ES-I3 (cell line): ENCODE results near the gene SCYL2.
"Not testable (repeated sequence)": the region's sequence is repeated elsewhere in the genome, so short reads cannot be mapped to it uniquely, and the experiment has no call there.

Experiments used
- H3K36me3 ChIP-seq: 2 replicates; pipeline ENCODE4 v1.6.1; 2013; ENCODE audit warnings: mild to moderate bottlenecking, low read length, control low read depth, moderate library complexity; ENCODE audit not compliant: insufficient read depth
- H3K4me1 ChIP-seq: 2 replicates; pipeline ENCODE4 v1.6.1; 2013; ENCODE audit warnings: mild to moderate bottlenecking, control low read depth, low read length; ENCODE audit not compliant: insufficient read depth
- H3K9ac ChIP-seq: 2 replicates; pipeline ENCODE4 v1.6.1; 2013; ENCODE audit warnings: low read depth, mild to moderate bottlenecking, low read length, moderate library complexity
- H3K9me3 ChIP-seq: 2 replicates; pipeline ENCODE4 v1.6.1; 2013; ENCODE audit warnings: mild to moderate bottlenecking, low read length, moderate library complexity; ENCODE audit not compliant: control insufficient read depth, insufficient read depth

SCYL2 gene

GRCh38 chr12:100326208-100326607, 59.2 kb downstream of the SCYL2 start:
- H3K4me1 ChIP-seq, result no peaks in the 10 kb centered on the region; the same call in 1 of the 2 replicates
- no peak overlapping the region for H3K9ac ChIP-seq
- peaks cover 11% of the 10 kb centered on the region; the same call in 1 of the 2 replicates for H3K36me3 ChIP-seq
- no peaks in the 10 kb centered on the region for H3K9me3 ChIP-seq

- Histone ChIP-seq H3K4me1 (no peaks in the 10 kb centered on the region; the same call in 1 of the 2 replicates), H3K9me3 (no peaks in the 10 kb centered on the region), H3K36me3 (peaks cover 11% of the 10 kb centered on the region; the same call in 1 of the 2 replicates), H3K9ac (no peak overlapping the region)
Measured at GRCh38 chr12:100329800-100330199, 62.8 kb downstream of the SCYL2 start.

GRCh38 chr12:100331871-100332270, 64.9 kb downstream of the SCYL2 start:
- Histone ChIP-seq H3K36me3 (peaks cover 17% of the 10 kb centered on the region; the same call in 1 of the 2 replicates), H3K9me3 (no peaks in the 10 kb centered on the region), H3K9ac (no peak overlapping the region), H3K4me1 (no peaks in the 10 kb centered on the region)

GRCh38 chr12:100332852-100333251, 65.9 kb downstream of the SCYL2 start:
- Histone ChIP-seq H3K9ac (no peak overlapping the region), H3K36me3 (peaks cover 15% of the 10 kb centered on the region; the same call in 1 of the 2 replicates), H3K9me3 (no peaks in the 10 kb centered on the region), H3K4me1 (no peaks in the 10 kb centered on the region)

GRCh38 chr12:100337299-100337698, 70.3 kb downstream of the SCYL2 start:
- Histone ChIP-seq H3K36me3 (peaks cover 6% of the 10 kb centered on the region; the same call in 1 of the 2 replicates), H3K9me3 (no peaks in the 10 kb centered on the region), H3K9ac (no peak overlapping the region), H3K4me1 (no peaks in the 10 kb centered on the region; the same call in 1 of the 2 replicates)

GRCh38 chr12:100337727-100338126, 70.8 kb downstream of the SCYL2 start:
- no peak overlapping the region for H3K9ac ChIP-seq
- H3K36me3 ChIP-seq, result peaks cover 6% of the 10 kb centered on the region; the same call in 1 of the 2 replicates
- no peaks in the 10 kb centered on the region; the same call in 1 of the 2 replicates for H3K4me1 ChIP-seq
- H3K9me3 ChIP-seq, result no peaks in the 10 kb centered on the region

GRCh38 chr12:100339071-100339470, 72.1 kb downstream of the SCYL2 start:
- Histone ChIP-seq H3K4me1 (no peaks in the 10 kb centered on the region; the same call in 1 of the 2 replicates), H3K9ac (no peak overlapping the region), H3K36me3 (peaks cover 6% of the 10 kb centered on the region; the same call in 1 of the 2 replicates), H3K9me3 (no peaks in the 10 kb centered on the region)

GRCh38 chr12:100342897-100343296, 75.9 kb downstream of the SCYL2 start:
- not testable (repeated sequence) for H3K36me3 ChIP-seq, H3K9ac ChIP-seq, H3K9me3 ChIP-seq, H3K4me1 ChIP-seq

- H3K9ac ChIP-seq, H3K9me3 ChIP-seq, H3K36me3 ChIP-seq, H3K4me1 ChIP-seq: not testable (repeated sequence)
Measured at GRCh38 chr12:100344351-100344750, 77.4 kb downstream of the SCYL2 start.

GRCh38 chr12:100345020-100345767, 78.2 kb downstream of the SCYL2 start:
- Histone ChIP-seq H3K9ac (no peak overlapping the region), H3K9me3 (no peaks in the 10 kb centered on the region), H3K4me1 (no peaks in the 10 kb centered on the region; the same call in 1 of the 2 replicates), H3K36me3 (no peaks in the 10 kb centered on the region)

GRCh38 chr12:100346660-100347059, 79.7 kb downstream of the SCYL2 start:
- H3K4me1 ChIP-seq, result no peaks in the 10 kb centered on the region
- no peak overlapping the region for H3K9ac ChIP-seq
- no peaks in the 10 kb centered on the region for H3K9me3 ChIP-seq
- H3K36me3 ChIP-seq, result no peaks in the 10 kb centered on the region

GRCh38 chr12:100348657-100349454, 81.9 kb downstream of the SCYL2 start:
- Histone ChIP-seq H3K36me3 (no peaks in the 10 kb centered on the region), H3K4me1 (no peaks in the 10 kb centered on the region), H3K9ac (no peak overlapping the region), H3K9me3 (no peaks in the 10 kb centered on the region)

GRCh38 chr12:100356644-100357223, 89.8 kb downstream of the SCYL2 start, which contains the start of gene SLC17A8:
Gene SLC17A8 (plus strand): TSS chr12:100357074. CDS start chr12:100357392, 318 bp downstream.
- Histone ChIP-seq H3K36me3 (no peaks in the 10 kb centered on the region), H3K4me1 (peaks cover 10% of the 10 kb centered on the region; the same call in 1 of the 2 replicates), H3K9ac (no peak within 1 kb of the TSS; the same call in 1 of the 2 replicates), H3K9me3 (no peaks in the 10 kb centered on the region)

- Histone ChIP-seq H3K4me1 (peaks cover 10% of the 10 kb centered on the region; the same call in 1 of the 2 replicates), H3K9ac (no peak overlapping the region)
Measured at GRCh38 chr12:100359248-100359647, 92.3 kb downstream of the SCYL2 start.

More at GRCh38 chr12:100359248-100359647, 92.3 kb downstream of the SCYL2 start:
- Histone ChIP-seq H3K9me3 (no peaks in the 10 kb centered on the region), H3K36me3 (no peaks in the 10 kb centered on the region)
